HG03064 (cell line): ENCODE results near the gene MRAS.
"Not testable (repeated sequence)": the region's sequence is repeated elsewhere in the genome, so short reads cannot be mapped to it uniquely, and the experiment has no call there.

ENCODE experiments used
- ATAC-seq: cut with Tn5 transposase; IDR thresholded peaks from one replicate; pipeline ENCODE4 v1.9.1; 2021; ENCODE audit warnings: low read depth; ENCODE audit not compliant: unreplicated experiment

Gene MRAS

GRCh38 chr3:138442433-138442832 lies 94.1 kb downstream of the MRAS start:
- no peak for ATAC-seq

DNA sequence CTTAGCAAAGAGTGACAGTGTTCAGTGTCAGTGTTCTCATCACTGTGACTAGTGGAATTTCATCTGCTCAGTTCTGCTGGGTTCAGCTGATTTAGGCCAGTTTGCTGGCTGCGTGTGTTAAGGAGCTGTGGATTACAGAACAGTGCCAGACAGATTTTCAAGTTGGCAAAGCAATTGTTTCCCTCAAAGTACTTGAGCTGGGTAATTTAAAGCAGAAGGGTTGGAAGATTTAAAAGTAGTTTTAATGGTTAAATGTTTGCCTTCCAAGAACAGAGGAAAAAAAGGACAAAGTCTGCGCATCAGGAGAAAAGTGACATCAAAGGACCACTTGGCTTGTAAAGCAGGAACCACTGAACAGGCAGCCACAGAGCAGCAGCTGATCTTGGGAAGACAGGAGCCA lies 94.7 kb downstream of the MRAS start:
- no peak for ATAC-seq

DNA sequence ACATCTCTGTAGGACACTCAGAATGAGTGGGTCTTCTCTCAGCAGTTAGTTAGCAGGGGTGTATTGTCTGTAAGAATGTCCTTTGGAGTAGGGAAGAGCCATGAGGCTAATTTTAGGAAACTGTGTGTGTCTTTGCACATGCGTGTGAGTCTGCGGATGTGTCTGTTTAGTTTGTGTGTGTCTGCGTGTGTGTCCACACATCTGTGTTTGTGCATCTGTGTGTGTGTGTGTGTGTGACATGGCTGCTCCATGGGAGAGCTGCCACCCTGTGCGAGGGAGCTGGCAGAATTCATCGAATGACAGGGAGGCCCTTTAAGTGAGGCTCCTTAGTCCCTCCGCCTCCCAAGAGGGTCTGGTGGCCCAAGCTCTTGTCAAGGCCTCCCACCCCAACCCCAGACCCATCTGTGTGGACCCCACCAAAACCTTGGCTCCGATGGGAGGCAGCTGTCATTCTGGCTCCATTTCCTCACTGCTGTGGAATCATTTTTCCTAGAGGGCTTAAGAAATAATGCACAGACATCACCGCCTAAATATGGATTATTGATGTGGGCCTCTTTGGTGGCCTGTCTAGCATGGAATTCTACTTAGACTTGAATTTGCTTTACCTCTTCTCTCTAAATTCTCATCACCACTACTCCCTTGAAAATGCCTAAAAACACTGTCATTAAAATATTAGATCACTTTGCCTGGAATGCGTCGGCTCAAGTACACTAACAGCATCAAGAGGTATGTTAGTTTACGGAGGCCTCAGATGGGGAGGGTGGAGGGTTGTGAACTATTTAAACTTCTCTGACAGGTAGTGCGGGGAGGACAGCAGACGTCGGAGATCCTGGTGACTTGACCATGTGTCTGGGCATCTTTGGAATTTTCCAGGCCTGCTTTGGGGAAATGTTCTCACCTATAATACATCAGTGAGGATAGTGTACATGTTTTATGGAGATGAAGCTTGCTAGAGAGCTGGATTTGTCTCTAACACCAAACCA lies 95.4 kb downstream of the MRAS start:
- no peak for ATAC-seq

- ATAC-seq, result no peak
Measured at GRCh38 chr3:138445236-138445635, 96.9 kb downstream of the MRAS start.

GRCh38 chr3:138445654-138446053 lies 97.3 kb downstream of the MRAS start:
- ATAC-seq, result no peak

GRCh38 chr3:138448631-138449030 lies 100.3 kb downstream of the MRAS start:
- ATAC-seq, result no peak

DNA sequence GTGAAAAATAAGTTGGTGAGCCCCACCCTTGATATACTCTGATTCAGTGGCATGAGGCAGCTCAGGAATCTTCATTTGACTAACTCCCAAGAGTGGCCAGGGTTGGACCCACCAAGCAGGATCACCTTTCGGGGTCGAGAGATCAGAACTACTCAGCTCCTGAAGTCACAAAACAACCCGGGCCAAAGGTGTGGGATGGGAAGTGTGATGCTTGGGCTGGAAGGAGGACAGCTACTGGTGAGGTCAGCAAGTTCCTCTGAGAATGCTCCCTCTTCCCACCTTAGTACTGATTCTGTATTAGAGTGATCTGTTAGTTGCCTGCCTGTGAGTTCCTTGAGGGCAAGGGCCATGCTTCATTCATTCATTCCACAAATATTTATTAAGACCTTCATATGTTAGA lies 101.1 kb downstream of the MRAS start:
- ATAC-seq, result no peak

- ATAC-seq, result no peak
Measured at GRCh38 chr3:138450181-138450580, 101.8 kb downstream of the MRAS start.

DNA sequence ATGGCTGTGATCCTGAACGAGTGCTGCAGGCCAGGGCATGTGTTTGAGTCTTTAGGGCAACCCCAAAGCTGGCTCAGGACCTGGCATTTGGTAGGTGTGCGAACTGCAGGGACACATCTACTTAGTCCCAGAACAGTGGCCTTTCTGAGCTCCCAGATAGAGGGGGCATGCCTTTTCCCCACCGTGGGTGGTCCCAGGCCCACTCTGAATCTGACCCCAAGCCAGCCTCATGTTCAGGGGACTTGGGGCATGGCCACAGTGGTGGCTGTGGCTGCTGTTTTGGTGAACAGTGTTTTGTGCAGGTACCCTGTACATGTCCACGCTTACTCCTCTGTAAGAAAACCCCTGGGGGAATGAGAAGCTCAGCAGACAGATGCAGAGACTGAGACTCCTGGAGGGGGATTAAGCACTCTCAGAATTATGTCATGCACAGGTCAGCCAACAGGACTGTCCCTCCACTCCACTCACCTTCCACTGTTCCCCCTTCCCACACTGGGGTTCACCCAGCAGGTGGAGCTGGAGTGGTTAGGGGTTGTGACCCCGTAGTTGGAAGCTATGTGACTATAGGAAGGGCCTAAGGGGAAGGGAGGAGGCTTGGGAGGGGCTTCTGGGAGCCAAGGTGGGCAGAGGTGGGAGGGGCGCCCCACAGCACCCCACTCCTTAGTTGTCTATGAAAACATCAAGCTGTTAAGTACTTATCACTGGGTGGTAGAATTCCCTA lies 102.5 kb downstream of the MRAS start:
- no peak for ATAC-seq

GRCh38 chr3:138451595-138452162 lies 103.3 kb downstream of the MRAS start:
- ATAC-seq, result no peak

DNA sequence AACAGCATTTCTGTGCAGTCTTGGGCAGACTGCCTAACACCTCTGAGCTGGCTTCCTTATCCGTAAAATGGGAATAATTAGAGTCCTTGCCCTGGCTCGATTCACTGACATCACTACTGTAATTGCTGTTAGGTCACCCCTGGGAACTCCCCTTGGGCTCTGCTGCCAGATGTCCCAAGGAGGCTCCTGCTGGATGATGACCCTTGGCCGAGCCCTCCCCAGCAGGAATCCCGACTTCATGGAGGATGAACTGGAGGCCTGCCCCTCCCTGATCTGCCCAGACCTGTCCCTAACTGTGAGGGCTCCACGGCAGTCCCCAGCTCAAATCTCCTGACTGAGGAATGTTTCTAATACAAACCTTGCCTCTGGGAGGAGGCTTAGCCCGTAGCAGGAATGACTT lies 104.1 kb downstream of the MRAS start:
- ATAC-seq, result no peak

DNA sequence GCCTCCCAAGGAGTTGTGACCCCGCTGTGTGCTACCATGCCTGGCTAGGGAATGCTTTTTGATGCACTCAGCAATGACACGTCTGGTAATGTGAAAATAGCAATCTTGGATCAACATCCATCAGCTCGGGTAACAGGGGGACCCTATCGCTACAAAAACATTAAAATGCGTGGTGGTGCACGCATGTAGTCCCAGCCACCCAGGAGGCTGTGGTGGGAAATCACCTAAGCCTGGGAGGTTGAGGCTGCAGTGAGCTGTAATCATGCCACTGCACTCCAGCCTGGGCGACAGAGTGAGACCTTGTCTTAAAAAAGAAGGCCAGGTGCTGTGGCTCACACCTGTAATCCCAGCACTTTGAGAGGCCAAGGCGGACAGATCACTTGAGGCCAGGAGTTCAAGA lies 105.6 kb downstream of the MRAS start:
- not testable (repeated sequence) for ATAC-seq
